ENCODE measurements around the gene GJC2. TPM values are rescaled to one million over a fixed set of nuclear protein-coding genes. Genes with fewer than 3 reads are reported as not detected.

GJC2 gene
- polyA plus RNA-seq, 1 donor (not counting 4 experiments of a cell fraction or from before 2014, with no cell fraction given), result 0.58 TPM

DNA sequence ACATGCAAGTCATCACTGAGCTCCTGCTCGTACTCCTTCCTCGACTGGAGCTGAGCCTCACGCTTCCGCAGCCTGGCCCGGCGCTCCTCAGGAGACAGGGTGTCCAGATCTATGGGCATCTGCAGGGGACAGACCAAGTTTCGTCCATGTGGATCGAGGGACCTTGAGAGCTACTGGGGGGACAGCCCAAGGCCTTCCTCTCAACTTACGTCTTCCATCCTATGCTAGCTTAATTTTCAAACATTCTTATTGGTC, 43.0 kb upstream of the GJC2 start:
- FAIRE-seq (no peak), DNase-seq (ENCODE audit: low read depth, low spot score) (no peak)
- no peak overlapping the region for H3K4me3 ChIP-seq (ENCODE audit: control insufficient read depth in 2 of 3, extremely low read depth in 1 of 3, insufficient read depth in 2 of 3, low read depth in 1 of 3, low read length in 3 of 3)
- no peaks in the 10 kb centered on the region for H3K9me1 ChIP-seq (ENCODE audit: control insufficient read depth, extremely low read depth, insufficient read depth, low read length)
- H3K27ac ChIP-seq (ENCODE audit: control insufficient read depth, insufficient read depth, low read length), result no peak overlapping the region
- H3K79me2 ChIP-seq (ENCODE audit: control insufficient read depth, insufficient read depth, low read length), result peaks cover 24% of the 10 kb centered on the region
- H3K9me3 ChIP-seq (ENCODE audit: control insufficient read depth, low read depth, low read length), result no peaks in the 10 kb centered on the region
- H2AFZ ChIP-seq (ENCODE audit: control insufficient read depth, low read length), result no peak overlapping the region
- H4K20me1 ChIP-seq (ENCODE audit: control insufficient read depth, extremely low read depth, insufficient read depth, low read length), result no peaks in the 10 kb centered on the region
- peaks cover 17% of the 10 kb centered on the region for H3K4me1 ChIP-seq (ENCODE audit: control insufficient read depth, extremely low read depth, insufficient read depth, low read length)
- H3K9ac ChIP-seq (ENCODE audit: control insufficient read depth, extremely low read depth, insufficient read depth, low read length), result no peak overlapping the region
- dilution Hi-C loops (cut with MboI; ENCODE audit: extremely low pct_ligation_motif_present, low sequenced_read_pairs), result no loop called here
- H3K36me3 ChIP-seq (ENCODE audit: control insufficient read depth in 2 of 2, extremely low read depth in 1 of 2, insufficient read depth in 2 of 2, low read length in 2 of 2), result peaks cover 3 to 14% of the 10 kb centered on the region in 2 experiments
- H3K4me2 ChIP-seq (ENCODE audit: control insufficient read depth, extremely low read depth, insufficient read depth, low read depth, low read length), result no peak overlapping the region
- no peak for TF ChIP-seq EZH2 (IDR thresholded peaks at IDR 0.05; ENCODE audit: low read length)
- TF ChIP-seq, protein P1, sequence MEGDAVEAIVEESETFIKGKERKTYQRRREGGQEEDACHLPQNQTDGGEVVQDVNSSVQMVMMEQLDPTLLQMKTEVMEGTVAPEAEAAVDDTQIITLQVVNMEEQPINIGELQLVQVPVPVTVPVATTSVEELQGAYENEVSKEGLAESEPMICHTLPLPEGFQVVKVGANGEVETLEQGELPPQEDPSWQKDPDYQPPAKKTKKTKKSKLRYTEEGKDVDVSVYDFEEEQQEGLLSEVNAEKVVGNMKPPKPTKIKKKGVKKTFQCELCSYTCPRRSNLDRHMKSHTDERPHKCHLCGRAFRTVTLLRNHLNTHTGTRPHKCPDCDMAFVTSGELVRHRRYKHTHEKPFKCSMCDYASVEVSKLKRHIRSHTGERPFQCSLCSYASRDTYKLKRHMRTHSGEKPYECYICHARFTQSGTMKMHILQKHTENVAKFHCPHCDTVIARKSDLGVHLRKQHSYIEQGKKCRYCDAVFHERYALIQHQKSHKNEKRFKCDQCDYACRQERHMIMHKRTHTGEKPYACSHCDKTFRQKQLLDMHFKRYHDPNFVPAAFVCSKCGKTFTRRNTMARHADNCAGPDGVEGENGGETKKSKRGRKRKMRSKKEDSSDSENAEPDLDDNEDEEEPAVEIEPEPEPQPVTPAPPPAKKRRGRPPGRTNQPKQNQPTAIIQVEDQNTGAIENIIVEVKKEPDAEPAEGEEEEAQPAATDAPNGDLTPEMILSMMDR (optimal IDR thresholded peaks at IDR 0.05 in 1 of 3, IDR thresholded peaks at IDR 0.05 in 1 of 3, conservative IDR thresholded peaks at IDR 0.05 in 1 of 3; ENCODE audit: extremely low read depth in 1 of 3, insufficient read depth in 2 of 3, low read length in 3 of 3), result no peak
- H3K27me3 ChIP-seq (ENCODE audit: control insufficient read depth, extremely low read depth, insufficient read depth, low read length), result no peaks in the 10 kb centered on the region

DNA sequence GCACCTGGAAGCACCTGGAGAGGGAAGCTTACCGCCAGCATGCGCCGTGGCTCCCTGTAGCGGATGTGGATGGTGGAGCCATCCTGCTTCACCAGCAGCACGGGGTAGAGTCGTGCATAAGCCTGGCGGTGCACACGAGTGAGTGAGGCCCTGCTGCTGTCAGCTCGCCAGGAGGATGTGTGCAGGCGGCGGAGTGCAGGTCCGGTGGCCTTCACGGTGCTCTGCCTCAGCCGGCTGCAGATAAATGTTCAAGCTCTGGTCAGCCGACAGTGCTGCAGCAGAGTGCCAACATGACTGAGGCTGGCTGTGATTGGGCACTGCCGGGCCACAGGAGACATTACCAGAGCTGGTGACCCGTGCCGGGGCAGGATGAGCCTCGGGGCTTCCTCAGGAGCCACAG, 42.1 kb upstream of the GJC2 start:
- no peak overlapping the region for H3K4me2 ChIP-seq (ENCODE audit: control insufficient read depth, extremely low read depth, insufficient read depth, low read depth, low read length)
- H3K4me1 ChIP-seq (ENCODE audit: control insufficient read depth, extremely low read depth, insufficient read depth, low read length), result peaks cover 17% of the 10 kb centered on the region
- no peak overlapping the region for H3K27ac ChIP-seq (ENCODE audit: control insufficient read depth, insufficient read depth, low read length)
- no peaks in the 10 kb centered on the region for H3K27me3 ChIP-seq (ENCODE audit: control insufficient read depth, extremely low read depth, insufficient read depth, low read length)
- no peaks in the 10 kb centered on the region for H4K20me1 ChIP-seq (ENCODE audit: control insufficient read depth, extremely low read depth, insufficient read depth, low read length)
- H3K79me2 ChIP-seq (ENCODE audit: control insufficient read depth, insufficient read depth, low read length), result peaks cover 17% of the 10 kb centered on the region
- H3K9me3 ChIP-seq (ENCODE audit: control insufficient read depth, low read depth, low read length), result no peaks in the 10 kb centered on the region
- no peak overlapping the region for H3K9ac ChIP-seq (ENCODE audit: control insufficient read depth, extremely low read depth, insufficient read depth, low read length)
- no peak overlapping the region for H3K4me3 ChIP-seq (ENCODE audit: control insufficient read depth in 2 of 3, extremely low read depth in 1 of 3, insufficient read depth in 2 of 3, low read depth in 1 of 3, low read length in 3 of 3)
- no peak overlapping the region for H2AFZ ChIP-seq (ENCODE audit: control insufficient read depth, low read length)
- dilution Hi-C loops (cut with MboI; ENCODE audit: extremely low pct_ligation_motif_present, low sequenced_read_pairs), result no loop called here
- TF ChIP-seq EZH2 (IDR thresholded peaks at IDR 0.05; ENCODE audit: low read length), result no peak
- TF ChIP-seq, protein P1 (optimal IDR thresholded peaks at IDR 0.05 in 1 of 3, IDR thresholded peaks at IDR 0.05 in 1 of 3, conservative IDR thresholded peaks at IDR 0.05 in 1 of 3; ENCODE audit: extremely low read depth in 1 of 3, insufficient read depth in 2 of 3, low read length in 3 of 3), result no peak
- no peaks in the 10 kb centered on the region for H3K9me1 ChIP-seq (ENCODE audit: control insufficient read depth, extremely low read depth, insufficient read depth, low read length)
- FAIRE-seq (no peak), DNase-seq (ENCODE audit: low read depth, low spot score) (no peak)
- peaks cover 3 to 14% of the 10 kb centered on the region in 2 experiments for H3K36me3 ChIP-seq (ENCODE audit: control insufficient read depth in 2 of 2, extremely low read depth in 1 of 2, insufficient read depth in 2 of 2, low read length in 2 of 2)

Data from keratinocyte (primary cell).